Activated CD4-positive, alpha-beta T cell treated with anti-CD3 and anti-CD28 coated beads, Interleukin-2, amount 50 U/mL, for 48 hours (primary cell): ENCODE results near the gene DMXL2.
"Not testable (repeated sequence)": the region's sequence is repeated elsewhere in the genome, so short reads cannot be mapped to it uniquely, and the experiment has no call there.

ENCODE experiments used
- DNase-seq, 2 experiments: peaks; one replicate each; pipeline ENCODE4 v3.0.0-alpha.2; 2020

Gene DMXL2

GRCh38 chr15:51623386-51623938, 891 bp upstream of the DMXL2 start:
- DNase-seq, result no peak

GRCh38 chr15:51621936-51622603, 501 bp downstream of the DMXL2 start:
- DNase-seq, result peak; percentile 59 to 64

GRCh38 chr15:51621155-51621765, 1.3 kb downstream of the DMXL2 start:
- DNase-seq, result no peak

GRCh38 chr15:51620641-51621040, 1.9 kb downstream of the DMXL2 start:
- DNase-seq, result no peak

- DNase-seq, result no peak
Measured at GRCh38 chr15:51620122-51620521, 2.4 kb downstream of the DMXL2 start.

GRCh38 chr15:51619331-51620035, 3.1 kb downstream of the DMXL2 start:
- DNase-seq, result no peak

GRCh38 chr15:51617886-51618285, 4.7 kb downstream of the DMXL2 start:
- DNase-seq, result no peak

GRCh38 chr15:51613951-51614350, 8.6 kb downstream of the DMXL2 start:
- no peak for DNase-seq

- not testable (repeated sequence) for DNase-seq
Measured at GRCh38 chr15:51612669-51613068, 9.9 kb downstream of the DMXL2 start.

- DNase-seq, result not testable (repeated sequence)
Measured at GRCh38 chr15:51603462-51603948, 19.1 kb downstream of the DMXL2 start.

GRCh38 chr15:51603002-51603401, 19.6 kb downstream of the DMXL2 start:
- no peak for DNase-seq

GRCh38 chr15:51602484-51602883, 20.1 kb downstream of the DMXL2 start:
- no peak for DNase-seq

GRCh38 chr15:51601801-51602200, 20.8 kb downstream of the DMXL2 start:
- no peak for DNase-seq

GRCh38 chr15:51600114-51600513, 22.5 kb downstream of the DMXL2 start:
- no peak for DNase-seq

- no peak for DNase-seq
Measured at GRCh38 chr15:51589881-51590568, 32.5 kb downstream of the DMXL2 start.

GRCh38 chr15:51588966-51589365, 33.6 kb downstream of the DMXL2 start:
- DNase-seq, result no peak

GRCh38 chr15:51585986-51586385, 36.6 kb downstream of the DMXL2 start:
- no peak for DNase-seq

- DNase-seq, result no peak
Measured at GRCh38 chr15:51580982-51581381, 41.6 kb downstream of the DMXL2 start.

- DNase-seq, result no peak
Measured at GRCh38 chr15:51580385-51580784, 42.2 kb downstream of the DMXL2 start.

GRCh38 chr15:51579012-51579411, 43.6 kb downstream of the DMXL2 start:
- no peak for DNase-seq

- no peak for DNase-seq
Measured at GRCh38 chr15:51577636-51578304, 44.8 kb downstream of the DMXL2 start.

- no peak for DNase-seq
Measured at GRCh38 chr15:51576911-51577500, 45.6 kb downstream of the DMXL2 start.
